ENCODE data around the gene SMIM22. TPM values are rescaled to one million over a fixed set of nuclear protein-coding genes. Genes with fewer than 3 reads are reported as not detected.

SMIM22 gene
- total and polyA plus RNA-seq, 2 donors (not counting 3 experiments of a cell fraction or from before 2014, with no cell fraction given): not detected

DNA sequence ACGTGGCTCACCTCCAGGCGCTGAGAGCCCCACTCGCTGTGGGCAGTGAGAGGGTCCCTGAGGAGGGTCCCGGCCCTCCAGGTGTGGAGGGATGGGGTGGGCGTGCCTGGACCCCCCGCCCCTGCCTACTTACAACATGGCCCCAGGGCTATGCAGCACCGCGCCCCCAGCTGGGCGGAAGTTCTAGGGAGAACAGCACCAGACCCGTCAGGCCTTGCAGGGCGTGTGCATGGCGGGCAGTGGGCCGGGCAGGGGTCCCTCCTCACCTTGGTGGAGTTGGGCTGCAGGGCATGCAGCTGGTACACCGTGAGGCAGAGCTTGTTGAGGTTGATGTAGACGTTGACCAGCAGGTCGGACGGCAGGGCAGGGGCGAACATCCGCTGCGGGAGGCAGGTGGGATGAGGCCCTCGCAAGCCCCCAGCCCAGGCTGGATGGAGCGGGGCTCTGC, 2.7 kb downstream of the SMIM22 start:
- no peak for TF ChIP-seq EZH2 (IDR thresholded peaks at IDR 0.05; ENCODE audit: borderline replicate concordance, low read depth, low read length, severe bottlenecking)
- TF ChIP-seq GATA2 (IDR thresholded peaks at IDR 0.05; ENCODE audit: insufficient read depth, insufficient read length, low read depth, low read length): no peak
- TF ChIP-seq POLR2A (IDR thresholded peaks at IDR 0.05; ENCODE audit: low read depth, low read length): no peak
- no peak for TF ChIP-seq FOS (IDR thresholded peaks at IDR 0.05; ENCODE audit: borderline replicate concordance, insufficient read depth, low read length)
- TF ChIP-seq JUN (IDR thresholded peaks at IDR 0.05; ENCODE audit: borderline replicate concordance, insufficient read depth, insufficient read length, low read depth): no peak
- no peak for TF ChIP-seq MYC (IDR thresholded peaks at IDR 0.05; ENCODE audit: low read depth, low read length)
- TF ChIP-seq, protein P1, sequence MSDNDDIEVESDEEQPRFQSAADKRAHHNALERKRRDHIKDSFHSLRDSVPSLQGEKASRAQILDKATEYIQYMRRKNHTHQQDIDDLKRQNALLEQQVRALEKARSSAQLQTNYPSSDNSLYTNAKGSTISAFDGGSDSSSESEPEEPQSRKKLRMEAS (IDR thresholded peaks at IDR 0.05; ENCODE audit: insufficient read depth, insufficient read length): no peak
- TF ChIP-seq POLR2AphosphoS5 (IDR thresholded peaks at IDR 0.05; ENCODE audit: insufficient read depth, low read depth, low read length): no peak
- TF ChIP-seq CTCF (IDR thresholded peaks at IDR 0.05; ENCODE audit: extremely low read depth in 1 of 2, insufficient read depth in 1 of 2, low read depth in 1 of 2, low read length in 2 of 2): no peak
- no peak overlapping the region for H3K4me3 ChIP-seq (replicated peaks in 1 of 3; ENCODE audit: insufficient read depth in 1 of 3, low read depth in 1 of 3, low read length in 3 of 3)
- no peak overlapping the region for H3K27ac ChIP-seq (ENCODE audit: insufficient read depth, low read depth, low read length)
- peaks cover 3% of the 10 kb centered on the region for H3K4me1 ChIP-seq (ENCODE audit: control insufficient read depth, extremely low read depth, insufficient read depth, low read length)
- no peak overlapping the region for H3K9ac ChIP-seq (replicated peaks; ENCODE audit: extremely low read depth, insufficient read depth, low read length)
- H3K27me3 ChIP-seq (ENCODE audit: control insufficient read depth in 2 of 2, insufficient read depth in 2 of 2, low read length in 2 of 2): no peaks in the 10 kb centered on the region
- CTCF ChIA-PET: no interaction called here
- POLR2A ChIA-PET: no interaction called here
- H3K36me3 ChIP-seq (ENCODE audit: control insufficient read depth in 2 of 2, extremely low read depth in 1 of 2, insufficient read depth in 2 of 2, low read length in 2 of 2): no peaks in the 10 kb centered on the region
- H2AFZ ChIP-seq (ENCODE audit: low read depth, low read length): no peak overlapping the region
- FAIRE-seq (no peak), DNase-seq (ENCODE audit: low read depth, low spot score) (no peak)
- BruUV-seq (replicated peaks): no TSS peak
- no peaks in the 10 kb centered on the region for H3K9me1 ChIP-seq (replicated peaks; ENCODE audit: control insufficient read depth, extremely low read depth, insufficient read depth, low read length)
- H3K4me2 ChIP-seq (ENCODE audit: insufficient read depth, low read length): no peak overlapping the region
- no peaks in the 10 kb centered on the region for H3K9me3 ChIP-seq (replicated peaks; ENCODE audit: control insufficient read depth, insufficient read depth, low read length)
- intact Hi-C loops (cut with micrococcal nuclease): no loop called here
- H3K79me2 ChIP-seq (ENCODE audit: control insufficient read depth, insufficient read depth, low read length): no peaks in the 10 kb centered on the region
- dilution Hi-C loops (cut with MboI; ENCODE audit: extremely low pct_ligation_motif_present, low sequenced_read_pairs): no loop called here
- no peaks in the 10 kb centered on the region for H4K20me1 ChIP-seq (replicated peaks; ENCODE audit: control insufficient read depth, extremely low read depth, insufficient read depth, low read length)

All from endothelial cell of umbilical vein (primary cell).